GM19043 (cell line): ENCODE results near the gene AJUBA.
"Not testable (repeated sequence)": the region's sequence is repeated elsewhere in the genome, so short reads cannot be mapped to it uniquely, and the experiment has no call there.

Source experiments
- ATAC-seq: cut with Tn5 transposase; IDR thresholded peaks from one replicate; pipeline ENCODE4 v1.9.1; 2021; ENCODE audit warnings: low read depth; ENCODE audit not compliant: unreplicated experiment

AJUBA gene

DNA sequence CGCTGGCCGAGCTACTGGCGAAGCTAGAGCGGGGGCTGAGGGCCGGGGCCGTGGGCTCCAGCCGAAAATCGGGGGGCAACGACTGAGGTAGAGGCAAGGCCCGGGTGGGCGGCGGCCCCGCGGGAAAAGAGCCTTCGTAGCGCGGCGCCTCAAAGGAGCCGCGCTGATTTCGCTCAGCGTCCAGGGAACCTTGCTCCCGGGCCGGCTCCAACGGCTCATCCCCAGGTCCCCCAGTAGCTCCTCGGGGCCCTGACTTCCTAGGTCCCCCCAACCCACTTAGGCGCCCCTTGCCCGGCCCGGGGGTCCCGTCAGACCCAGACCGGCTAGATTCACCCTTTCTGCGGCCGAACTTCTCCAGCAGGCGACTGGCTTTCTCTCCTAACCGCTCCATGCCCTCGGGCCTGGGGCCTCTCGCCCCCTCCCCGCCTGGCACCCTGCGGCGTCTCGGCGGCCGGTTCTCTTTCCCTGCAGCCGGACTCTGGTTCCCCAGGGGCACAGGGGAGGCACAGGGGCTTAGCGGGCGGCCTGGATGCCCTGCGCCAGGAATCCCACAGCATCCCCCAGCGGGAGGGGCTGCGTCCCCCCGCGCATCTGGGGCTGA lies 375 bp downstream of the AJUBA start:
- no peak for ATAC-seq

DNA sequence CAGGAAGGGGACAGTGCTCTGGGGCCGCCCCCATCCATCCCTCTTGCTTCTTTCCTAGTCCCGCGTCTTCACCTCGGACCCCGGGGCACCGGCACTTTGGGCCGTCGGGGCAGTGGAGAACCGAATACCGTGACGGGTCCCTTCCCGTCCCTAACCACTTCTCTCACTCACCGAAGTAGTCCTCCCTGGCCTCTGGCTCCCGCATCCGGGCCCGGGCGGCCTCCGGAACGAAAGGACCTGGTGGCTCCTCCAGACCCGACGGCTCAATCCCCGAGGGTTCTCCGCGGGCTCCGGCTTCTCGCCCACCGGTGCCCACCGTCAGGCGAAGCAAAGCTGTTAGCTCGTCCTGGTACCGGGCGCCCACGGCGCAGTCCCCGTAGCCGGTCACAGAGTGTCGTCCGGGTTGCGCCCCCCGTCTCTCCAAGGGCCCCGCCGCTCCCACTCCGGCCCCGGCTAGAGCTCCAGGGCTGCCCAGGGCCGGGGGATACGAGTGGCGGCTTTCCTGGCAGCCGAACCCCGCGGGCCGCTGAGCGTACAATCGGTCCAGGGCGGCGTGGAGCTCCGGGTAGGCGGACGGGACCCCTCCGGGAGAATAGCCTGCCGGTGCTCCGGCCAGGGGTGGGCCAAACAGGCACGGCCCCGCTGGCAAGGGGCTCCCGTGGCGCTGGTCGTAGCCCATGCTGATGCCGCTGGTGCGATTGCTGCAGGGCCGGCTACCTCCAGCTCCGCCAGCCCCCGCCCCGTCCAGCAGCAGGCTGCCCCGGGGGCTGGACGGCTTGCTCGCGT lies 1.1 kb downstream of the AJUBA start:
- ATAC-seq: no peak

DNA sequence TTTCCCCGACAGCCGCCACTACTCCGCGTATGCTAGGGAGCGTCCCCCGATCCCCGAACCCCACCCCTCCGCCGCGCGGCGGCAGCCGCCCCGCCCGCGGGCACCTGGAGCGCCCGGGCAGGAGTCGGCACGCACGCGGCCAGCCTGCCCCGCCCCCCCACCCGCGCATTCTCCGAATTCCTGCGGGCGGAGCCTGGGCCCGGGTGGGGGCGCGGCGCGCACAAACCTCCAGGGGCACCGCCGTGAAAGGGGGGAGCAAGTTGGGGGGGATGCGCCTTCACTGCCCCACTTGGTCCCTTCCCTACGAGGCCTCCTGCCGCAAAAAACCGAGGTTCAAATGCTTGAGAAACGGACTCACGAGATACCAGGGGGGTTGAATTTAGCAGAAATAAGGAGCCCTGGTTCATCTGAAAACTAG lies 1.7 kb downstream of the AJUBA start:
- no peak for ATAC-seq

DNA sequence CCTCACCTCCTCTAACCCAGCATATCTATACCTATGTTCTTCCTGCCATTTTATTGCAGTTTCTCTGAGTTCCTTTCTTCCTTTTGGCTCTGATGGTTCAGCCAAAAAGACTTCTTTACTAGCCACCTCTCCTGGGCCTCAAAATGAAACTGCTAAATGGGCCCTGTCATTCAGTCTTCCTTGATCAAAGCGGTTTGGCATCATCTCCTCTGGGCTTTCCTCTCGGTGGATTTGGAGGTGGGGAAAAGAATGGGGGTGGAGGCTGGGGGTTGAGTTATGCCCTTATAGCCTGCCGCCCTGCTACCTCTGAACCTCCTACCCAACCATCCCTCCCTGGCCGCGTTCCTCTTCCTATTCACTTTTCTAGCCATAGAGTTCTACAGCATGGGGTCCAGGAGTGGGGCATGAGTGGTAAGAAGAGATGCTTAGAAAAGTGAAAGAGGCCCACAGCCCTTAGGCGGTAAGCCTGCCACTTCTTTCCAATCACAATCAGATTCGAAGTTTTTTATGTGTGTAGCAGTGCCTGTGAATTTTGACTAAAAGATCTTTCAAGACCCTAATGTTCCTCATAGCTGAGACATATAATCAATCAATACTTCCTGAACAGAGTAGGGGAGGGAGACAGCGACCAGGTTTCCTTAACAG lies 2.5 kb downstream of the AJUBA start:
- ATAC-seq: no peak

DNA sequence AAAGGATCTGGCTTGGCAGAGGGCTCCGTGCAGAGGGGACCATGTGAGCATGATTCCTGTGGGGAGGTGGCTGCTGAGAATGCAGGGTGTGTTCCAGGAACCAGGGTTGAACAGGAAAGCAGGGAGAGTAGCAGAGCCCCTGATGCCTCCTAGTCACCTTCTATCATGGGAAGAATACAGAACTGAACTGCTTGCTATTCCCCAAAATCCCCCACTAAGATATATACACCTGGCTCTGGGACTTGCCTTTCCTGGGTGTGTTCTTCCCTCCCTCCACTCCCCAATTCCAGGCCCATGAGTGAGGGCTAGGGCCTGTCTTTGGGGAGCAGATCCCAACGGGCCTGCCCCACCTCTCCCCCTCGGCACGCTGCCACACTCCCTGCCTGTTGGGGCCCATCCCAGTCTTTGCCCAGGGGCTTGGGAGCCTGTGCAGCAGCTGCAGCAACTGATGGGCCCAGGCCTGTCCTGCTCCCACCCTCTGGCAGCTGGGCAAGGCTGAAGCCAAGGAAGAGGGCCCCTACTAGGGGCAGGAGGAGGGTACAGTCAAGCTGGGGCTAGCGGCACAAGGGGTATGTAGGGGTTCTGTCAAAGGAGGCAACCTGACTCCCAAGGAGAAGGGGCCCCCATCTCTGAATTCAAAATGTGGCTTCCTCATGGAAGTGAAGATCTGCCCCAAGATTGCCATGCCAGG lies 3.2 kb downstream of the AJUBA start:
- no peak for ATAC-seq

DNA sequence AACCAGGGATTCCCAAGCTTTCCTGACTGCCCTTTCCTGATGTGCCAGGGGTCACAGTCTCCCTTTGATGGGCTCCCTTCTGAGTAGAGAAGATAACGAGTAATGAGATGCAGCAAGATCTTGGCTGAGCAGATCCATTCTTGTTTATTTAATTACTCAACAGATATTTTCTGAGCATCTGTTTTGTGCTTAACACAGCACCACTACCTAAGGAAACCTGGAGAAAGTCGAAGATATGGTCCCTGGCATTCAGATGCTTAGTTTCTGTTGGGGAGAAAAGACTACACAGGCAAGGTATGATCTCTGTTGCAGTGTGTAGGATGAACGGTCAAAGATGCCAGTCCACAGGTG lies 3.9 kb downstream of the AJUBA start:
- ATAC-seq: no peak

DNA sequence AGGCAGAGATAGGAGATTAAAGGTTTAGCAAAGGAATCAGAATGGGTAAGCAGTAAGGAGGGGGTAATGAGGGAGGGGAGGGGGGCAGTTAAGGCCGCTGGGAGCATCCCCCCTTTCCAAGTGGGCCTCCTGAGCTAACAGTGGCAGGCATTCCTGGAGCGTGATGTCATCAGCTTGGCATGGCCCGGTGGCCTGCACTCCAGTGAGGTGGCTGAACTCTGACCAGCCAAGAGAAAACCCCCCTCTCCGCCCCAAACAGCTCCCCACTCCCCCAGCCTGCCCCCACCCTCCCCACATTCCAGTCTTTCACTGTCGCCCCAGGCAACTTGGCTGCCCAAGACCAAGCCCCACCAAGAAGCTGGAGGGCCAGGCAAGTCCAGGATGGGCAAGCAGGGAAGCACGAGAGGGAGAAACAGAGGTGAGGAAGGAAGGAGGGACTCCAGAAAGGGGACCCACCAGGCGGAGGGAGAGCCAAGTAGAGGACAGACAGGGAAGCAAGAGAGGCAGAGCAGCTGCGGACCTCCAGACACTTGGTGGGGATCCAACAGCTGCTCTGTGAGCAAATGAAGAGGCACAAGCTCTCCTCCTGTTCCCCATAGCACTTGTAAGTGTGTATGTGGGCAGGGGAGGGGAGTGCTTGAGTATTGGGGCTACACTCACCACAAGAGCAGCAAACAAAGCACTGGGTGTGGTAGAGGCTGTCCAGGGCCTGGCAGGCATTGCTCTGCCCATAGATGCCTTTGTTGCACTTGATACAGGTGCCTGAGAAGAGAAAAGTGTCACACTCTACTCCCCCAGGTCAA lies 4.5 kb downstream of the AJUBA start:
- no peak for ATAC-seq

DNA sequence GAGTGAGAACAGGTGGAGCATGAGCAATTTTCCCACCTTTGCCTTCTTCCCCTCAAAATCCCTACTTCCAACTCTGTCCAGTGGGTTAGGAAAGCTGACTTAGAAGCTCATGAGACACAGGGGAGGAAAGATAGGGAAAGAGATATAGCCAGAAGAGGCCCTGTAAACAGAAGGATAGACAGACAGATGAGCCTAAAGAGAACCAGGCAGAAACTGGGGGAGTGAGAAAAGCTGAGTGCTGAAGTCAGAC lies 5.0 kb downstream of the AJUBA start:
- no peak for ATAC-seq

DNA sequence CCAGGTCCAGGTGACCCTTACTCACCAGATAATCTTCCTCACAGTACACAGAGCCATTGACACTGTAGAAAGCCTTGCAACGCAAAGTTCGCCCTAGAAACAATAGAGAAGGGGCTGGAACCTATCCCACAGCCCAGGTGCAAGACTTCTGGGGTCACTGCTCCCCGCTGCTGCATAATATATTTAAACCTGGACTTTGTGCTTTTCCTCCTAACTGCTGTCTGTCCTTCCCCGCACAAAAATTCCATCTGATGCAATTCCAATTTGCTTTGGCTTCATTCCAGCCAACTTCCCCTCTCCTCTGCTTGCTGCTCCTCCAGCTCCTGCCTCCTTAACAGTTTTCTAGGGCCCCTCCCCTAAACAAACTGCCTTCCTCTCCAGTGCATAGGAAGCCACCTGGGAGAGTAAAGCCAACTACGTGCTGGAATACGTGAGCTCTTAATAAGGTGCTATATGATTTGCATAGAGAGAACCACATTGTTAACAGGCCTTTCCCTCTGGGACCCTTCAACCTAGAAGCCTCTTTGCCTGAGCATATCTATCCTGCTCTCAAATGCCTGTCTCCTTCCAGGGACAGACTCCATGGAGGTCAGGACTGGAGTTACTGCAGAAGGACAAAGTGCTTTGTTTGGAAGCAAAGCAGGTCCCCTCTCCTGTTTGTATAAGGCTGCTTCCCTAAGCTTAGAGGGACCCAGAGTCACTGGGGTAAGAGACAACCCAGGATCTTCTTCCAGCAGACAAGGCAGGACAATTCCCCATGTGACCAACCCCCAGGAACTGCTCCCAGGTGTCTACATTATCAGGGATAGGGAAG lies 5.5 kb downstream of the AJUBA start:
- ATAC-seq: no peak

DNA sequence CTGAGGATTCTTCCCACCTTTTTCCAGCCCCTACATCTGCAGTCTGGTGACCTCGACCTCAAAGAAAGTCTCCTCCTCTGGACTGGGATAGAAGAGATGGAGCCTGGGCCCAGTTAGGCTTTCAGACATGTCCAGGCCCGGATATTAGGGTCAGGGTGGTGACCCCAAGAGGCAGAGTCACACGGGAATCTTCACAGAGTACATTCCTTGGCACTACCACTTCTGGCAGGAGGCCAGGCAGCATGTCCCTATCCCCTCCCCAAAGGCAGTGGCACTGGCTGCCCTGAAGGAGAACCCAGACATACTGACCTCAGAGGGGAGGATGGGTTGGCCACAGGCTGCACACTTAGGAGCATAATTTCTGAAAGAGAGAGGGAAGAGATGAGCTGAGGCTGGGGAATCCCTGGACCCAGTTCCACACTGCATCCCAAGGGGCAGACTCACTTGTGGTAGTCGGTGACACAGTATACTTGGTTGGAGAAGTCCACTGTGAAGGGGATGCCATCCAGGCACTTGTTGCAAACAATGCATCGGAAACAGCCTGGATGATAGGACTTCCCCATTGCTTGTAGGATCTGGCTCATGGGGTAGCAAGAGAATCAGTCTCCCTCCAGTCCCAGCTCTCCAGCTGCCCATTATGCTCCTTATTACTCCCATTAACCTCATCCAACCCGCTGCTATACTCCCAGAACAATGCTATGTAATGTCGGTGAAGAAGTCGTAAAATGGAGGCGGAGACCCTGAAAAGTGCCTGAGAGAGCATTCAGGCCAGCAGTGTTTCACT lies 7.6 kb downstream of the AJUBA start:
- no peak for ATAC-seq

DNA sequence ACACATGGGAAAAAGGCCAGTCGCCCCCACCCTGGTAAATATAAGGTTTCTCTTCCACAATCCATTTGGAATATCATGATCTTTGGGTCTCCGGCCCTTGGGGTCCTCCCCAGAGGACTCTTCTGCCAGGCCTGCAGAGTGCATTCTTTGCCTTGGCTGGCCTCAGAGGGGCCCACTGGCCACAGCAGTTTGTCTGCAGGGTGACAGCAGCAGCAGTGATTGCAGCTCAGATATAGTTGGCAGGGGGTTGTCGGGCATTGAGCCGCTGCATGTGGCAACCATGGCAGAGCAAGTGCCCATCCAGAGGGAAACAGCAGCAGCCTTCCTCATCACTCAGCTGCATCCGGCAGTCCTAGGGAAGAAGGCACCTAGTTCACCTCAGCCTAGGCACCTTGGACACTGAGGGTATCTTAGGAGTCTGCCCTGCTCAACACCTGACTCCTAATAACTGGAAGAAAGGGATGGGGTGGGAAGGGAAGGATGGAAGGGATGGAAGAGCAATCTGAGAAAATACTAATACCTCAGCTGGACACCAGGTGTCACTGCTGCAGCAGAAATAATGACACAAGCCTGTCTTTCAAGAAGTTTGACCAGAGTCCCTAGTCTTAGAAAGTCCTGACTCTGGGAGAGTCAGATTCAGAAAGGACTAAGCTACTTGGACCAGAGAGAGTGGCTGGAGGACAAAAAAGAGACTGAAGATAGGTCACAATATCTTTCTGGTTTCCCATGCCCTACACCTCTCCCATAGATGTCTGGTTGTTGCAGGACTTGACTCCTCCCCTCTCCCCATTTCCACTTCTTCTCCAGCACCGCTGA lies 8.9 kb downstream of the AJUBA start:
- ATAC-seq: no peak

DNA sequence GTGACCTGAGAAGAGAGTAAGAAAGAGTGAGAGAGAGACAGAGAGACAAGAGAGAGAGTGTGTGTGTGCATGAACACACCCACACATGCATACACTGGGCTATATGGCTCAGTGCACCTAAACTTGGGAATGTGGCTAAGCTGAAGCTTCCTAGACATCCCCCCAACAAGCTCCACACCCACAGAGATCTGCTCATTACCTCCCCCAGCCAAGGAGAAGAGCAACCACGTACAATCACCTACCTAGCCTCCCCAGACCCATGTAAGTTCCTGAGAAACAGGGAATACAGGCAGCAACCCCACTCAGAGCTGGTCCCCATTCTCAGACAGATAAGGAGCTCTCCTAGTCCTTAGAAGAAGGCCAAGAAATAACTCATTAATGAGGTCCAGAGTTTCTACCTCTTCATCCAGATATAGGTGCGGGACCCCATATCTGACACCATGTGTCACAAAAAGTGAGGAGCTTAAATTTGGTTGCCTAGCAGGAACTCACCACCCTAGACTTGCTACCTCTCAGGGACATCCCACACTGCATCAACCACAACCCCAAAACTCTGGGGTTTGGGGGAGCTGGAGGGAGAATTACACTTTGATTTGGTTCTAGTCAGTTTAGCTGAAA lies 9.9 kb downstream of the AJUBA start:
- ATAC-seq: no peak

DNA sequence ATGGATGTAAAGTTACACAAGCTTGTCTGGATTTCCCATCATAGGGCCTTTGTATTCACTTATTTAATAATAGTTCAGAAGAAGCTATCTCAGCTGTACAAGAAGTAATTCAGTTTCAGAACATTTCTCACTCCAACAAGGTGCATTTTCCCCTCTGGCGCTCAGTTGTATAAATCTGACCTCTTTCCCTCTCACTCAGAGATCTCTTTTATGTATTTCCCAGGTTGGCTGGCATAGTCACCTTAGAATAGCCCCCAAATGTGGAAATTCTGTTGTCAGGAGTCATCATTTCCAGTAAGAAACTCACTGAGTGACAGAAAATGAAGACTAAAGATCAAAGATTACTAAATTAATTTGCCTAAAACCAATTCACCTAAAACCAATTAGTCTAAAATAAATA lies 11.2 kb downstream of the AJUBA start:
- ATAC-seq: no peak

DNA sequence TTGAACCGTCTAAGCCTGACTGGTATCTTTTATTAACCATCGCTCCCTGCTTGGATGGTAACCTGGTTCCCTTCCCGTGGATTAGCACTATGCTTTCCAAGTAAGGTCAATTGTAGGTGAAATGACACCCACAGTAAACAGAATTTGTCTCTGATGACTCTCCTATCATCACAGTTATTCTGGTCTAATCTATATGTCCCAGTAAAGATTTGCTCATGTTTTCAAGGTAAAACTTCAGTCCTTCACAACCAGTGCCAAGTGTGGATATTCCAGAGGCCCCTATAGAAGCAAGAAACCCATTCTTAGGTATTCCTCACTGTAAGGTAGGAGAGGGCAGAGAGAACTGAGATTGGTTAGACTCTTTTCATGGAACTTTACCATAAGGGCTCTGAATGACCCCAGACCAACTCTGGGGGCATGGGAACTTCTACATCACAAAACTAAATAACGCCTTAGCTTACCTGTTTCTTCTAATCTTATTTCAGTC lies 15.5 kb downstream of the AJUBA start:
- ATAC-seq: no peak

DNA sequence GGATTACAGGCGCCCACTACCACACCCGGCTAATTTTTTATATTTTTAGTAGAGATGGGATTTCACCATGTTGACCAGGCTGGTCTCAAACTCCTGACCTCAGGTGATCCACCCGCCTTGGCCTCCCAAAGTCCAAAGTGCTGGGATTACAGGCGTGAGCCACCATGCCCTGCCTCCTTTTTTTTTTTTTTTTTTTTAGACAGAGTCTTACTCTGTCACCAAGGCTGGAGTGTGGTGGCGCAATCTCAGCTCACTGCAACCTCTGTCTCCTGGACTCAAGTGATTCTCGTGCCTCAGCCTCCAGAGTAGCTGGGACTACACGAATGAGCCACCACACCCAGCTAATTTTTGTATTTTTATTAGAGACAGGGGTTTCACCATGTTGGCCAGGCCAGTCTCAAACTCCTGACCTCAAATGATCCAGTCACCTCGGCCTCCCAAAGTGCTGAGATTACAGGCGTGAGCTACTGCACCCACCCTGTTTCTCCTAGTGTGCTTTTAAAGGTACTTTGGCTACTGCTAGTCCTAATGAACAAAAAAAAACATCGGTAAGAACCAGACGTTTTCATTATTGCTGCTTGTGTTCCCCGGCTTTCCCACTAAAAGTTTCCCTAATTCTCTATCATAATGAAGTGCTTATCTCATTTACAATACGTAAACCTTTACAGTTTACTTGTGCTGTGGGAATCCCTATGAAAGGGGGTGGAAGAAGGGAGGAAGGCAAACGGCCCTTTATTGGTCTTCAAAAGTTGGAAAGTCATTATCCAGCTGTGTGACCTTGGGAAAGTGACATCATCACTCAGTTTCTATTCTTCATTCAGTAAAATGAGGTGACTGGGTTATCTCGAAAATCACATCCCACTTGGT lies 16.2 kb downstream of the AJUBA start:
- not testable (repeated sequence) for ATAC-seq

DNA sequence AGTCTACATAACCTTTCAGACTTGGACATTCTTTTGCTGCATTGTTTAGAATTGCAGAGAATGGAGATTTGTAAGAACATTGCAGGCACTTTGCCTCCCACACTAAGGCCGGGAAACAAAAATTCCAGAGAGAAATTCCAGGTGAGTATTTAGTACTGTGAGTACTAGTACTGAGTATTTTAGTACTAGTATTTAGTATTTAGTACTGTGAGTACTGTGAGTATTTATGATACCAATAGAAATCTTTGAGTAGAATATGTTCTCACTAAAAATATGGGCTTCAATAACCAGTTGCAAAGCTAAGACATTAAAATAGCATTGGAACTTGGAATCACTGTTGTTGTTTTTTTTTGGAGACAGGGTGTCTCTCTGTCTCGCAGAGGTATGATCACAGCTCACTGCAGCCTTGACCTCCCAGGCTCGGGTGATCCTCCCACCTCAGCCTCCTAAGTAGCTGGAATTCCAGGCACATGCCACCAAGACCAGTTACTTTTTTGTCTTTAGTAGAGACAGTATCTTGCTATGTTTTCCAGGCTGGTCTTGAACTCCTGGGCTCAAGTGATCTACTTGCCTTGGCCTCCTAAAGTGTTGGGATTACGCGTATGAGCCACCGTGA lies 20.2 kb downstream of the AJUBA start:
- no peak for ATAC-seq
